Stimulated activated naive CD4-positive, alpha-beta T cell treated with Interleukin-2 at 50 U/mL for 16 hours (primary cell): Measurements from ENCODE around the gene RRP9.
A peak's percentile ranks its signal among the peaks of the same experiment; 100 is the strongest.

Experiments used
- DNase-seq: peaks from one replicate; lab custom pipeline; 2025; lab: John Stamatoyannopoulos, UW

RRP9 gene

GRCh38 chr3:51970606-51971300, 29.0 kb upstream of the RRP9 start:
- no peak for DNase-seq

- DNase-seq, result no peak
Observed at GRCh38 chr3:51969841-51970240, 28.1 kb upstream of the RRP9 start.

GRCh38 chr3:51968883-51969678, 27.4 kb upstream of the RRP9 start:
- no peak for DNase-seq

GRCh38 chr3:51968170-51968775, 26.6 kb upstream of the RRP9 start:
- no peak for DNase-seq

GRCh38 chr3:51967384-51968169, 25.9 kb upstream of the RRP9 start, which contains the start of gene PCBP4:
Gene PCBP4, minus strand, starts transcription at chr3:51967454. Its CDS starts 6,214 bp downstream, at chr3:51961240.
- DNase-seq, result peak; percentile 39

- no peak for DNase-seq
Observed at GRCh38 chr3:51966922-51967383, 25.2 kb upstream of the RRP9 start.

GRCh38 chr3:51966486-51966885, 24.8 kb upstream of the RRP9 start:
- DNase-seq, result no peak

- no peak for DNase-seq
Observed at GRCh38 chr3:51966016-51966415, 24.3 kb upstream of the RRP9 start.

GRCh38 chr3:51964521-51964920, 22.8 kb upstream of the RRP9 start:
- no peak for DNase-seq

GRCh38 chr3:51963951-51964451, 22.3 kb upstream of the RRP9 start:
- DNase-seq, result no peak

- no peak for DNase-seq
Observed at GRCh38 chr3:51962854-51963530, 21.3 kb upstream of the RRP9 start.

- DNase-seq, result no peak
Observed at GRCh38 chr3:51961602-51962569, 20.2 kb upstream of the RRP9 start.

GRCh38 chr3:51961011-51961410, 19.3 kb upstream of the RRP9 start:
- no peak for DNase-seq

GRCh38 chr3:51960386-51960785, 18.7 kb upstream of the RRP9 start:
- DNase-seq, result no peak

GRCh38 chr3:51959651-51960050, 17.9 kb upstream of the RRP9 start:
- DNase-seq, result no peak

- DNase-seq, result no peak
Observed at GRCh38 chr3:51958603-51959521, 17.2 kb upstream of the RRP9 start.

GRCh38 chr3:51957520-51958205, 16.0 kb upstream of the RRP9 start:
- no peak for DNase-seq
